SK-N-SH (cell line): Measurements from ENCODE around the gene MLF2. TPM values are rescaled to one million over a fixed set of nuclear protein-coding genes. Genes with fewer than 3 reads are reported as not detected.

ENCODE experiments used
- CTCF ChIA-PET: fragments of 300-600, 350-600 bp; formaldehyde crosslinking; extraction: SDS; loops from one replicate; lab custom pipeline; 2021; lab: Yijun Ruan, JAX
- POLR2A ChIA-PET: fragments of 350-600 bp; sonication (Branson Sonifier 250); formaldehyde crosslinking; extraction: SDS; loops from one replicate; lab custom pipeline; 2020; ENCODE audit warnings: antibody characterized with exemption, inconsistent platforms; lab: Yijun Ruan, JAX
- DNase-seq: peaks from one replicate; pipeline ENCODE4 v3.0.0; 2012
- H2AFZ ChIP-seq: fragments of 200-600 bp; sonication (generic); 2 replicates; pipeline ENCODE4 v1.8.1; 2016; ENCODE audit warnings: antibody characterized with exemption, mild to moderate bottlenecking, low read depth
- H3F3A ChIP-seq: fragments of 200-600 bp; sonication (generic); replicated peaks from 2 replicates; pipeline ENCODE3; 2016; ENCODE audit warnings: antibody characterized with exemption, mild to moderate bottlenecking; ENCODE audit not compliant: insufficient read depth
- H3K27ac ChIP-seq, 2 experiments: fragments of 200-500 bp in 1 of 2; fragments of 200-600 bp in 1 of 2; sonication (Bioruptor generic) in 1 of 2; sonication (generic), shearing (Covaris generic) in 1 of 2; 2 replicates each; pipeline versions ENCODE4 v1.5.1 to v1.6.1; 2014 to 2016; ENCODE audit warnings: low read depth in 2 of 2, inconsistent platforms in 1 of 2, low read length in 1 of 2, mild to moderate bottlenecking in 1 of 2, mixed read lengths in 1 of 2
- H3K27me3 ChIP-seq: fragments of 200-600 bp; sonication (generic), shearing (Covaris generic); 2 replicates; pipeline ENCODE4 v1.6.1; 2016; ENCODE audit warnings: mixed run types; ENCODE audit not compliant: insufficient read depth
- H3K36me3 ChIP-seq, 2 experiments: fragments of 200-500 bp in 1 of 2; fragments of 200-600 bp in 1 of 2; sonication (Bioruptor generic) in 1 of 2; sonication (generic) in 1 of 2; replicated peaks in 1 of 2; 2 replicates each; pipeline versions ENCODE3 to v1.5.1; 2014 to 2016; ENCODE audit warnings: low read length in 1 of 2, mild to moderate bottlenecking in 1 of 2; ENCODE audit not compliant: insufficient read depth in 2 of 2, control insufficient read depth in 1 of 2
- H3K4me1 ChIP-seq, 2 experiments: fragments of 200-500 bp in 1 of 2; fragments of 200-600 bp in 1 of 2; sonication (Bioruptor generic) in 1 of 2; sonication (generic), shearing (Covaris generic) in 1 of 2; 2 replicates each; pipeline versions ENCODE4 v1.5.1 to v1.6.1; 2014 to 2016; ENCODE audit warnings: low read depth in 1 of 2, low read length in 1 of 2, mixed run types in 1 of 2; ENCODE audit not compliant: insufficient read depth in 2 of 2, control insufficient read depth in 1 of 2
- H3K4me2 ChIP-seq: fragments of 200-600 bp; sonication (generic), shearing (Covaris generic); 2 replicates; pipeline ENCODE4 v1.6.1; 2017; ENCODE audit warnings: mixed run types
- H3K4me3 ChIP-seq, 2 experiments: fragments of 200-500 bp in 1 of 2; fragments of 200-600 bp in 1 of 2; sonication (Bioruptor generic) in 1 of 2; sonication (generic), shearing (Covaris generic) in 1 of 2; 2 replicates each; pipeline versions ENCODE4 v1.5.1 to v1.8.1; 2014 to 2016; ENCODE audit warnings: low read depth in 2 of 2, inconsistent platforms in 1 of 2, low read length in 1 of 2, mild to moderate bottlenecking in 1 of 2, mixed read lengths in 1 of 2, moderate library complexity in 1 of 2
- H3K79me2 ChIP-seq: fragments of 200-600 bp; sonication (generic); 2 replicates; pipeline ENCODE4 v1.8.1; 2017; ENCODE audit warnings: mild to moderate bottlenecking; ENCODE audit not compliant: insufficient read depth
- H3K9ac ChIP-seq: fragments of 200-600 bp; sonication (generic); 2 replicates; pipeline ENCODE4 v1.6.1; 2017; ENCODE audit warnings: mixed run types
- H3K9me2 ChIP-seq: fragments of 200-600 bp; sonication (generic); 2 replicates; pipeline ENCODE4 v1.6.1; 2017; ENCODE audit warnings: mixed run types
- H3K9me3 ChIP-seq: fragments of 200-600 bp; sonication (generic); 2 replicates; pipeline ENCODE4 v1.6.1; 2017; ENCODE audit warnings: mixed run types, mild to moderate bottlenecking, moderate library complexity
- H4K20me1 ChIP-seq: fragments of 200-600 bp; sonication (generic); 2 replicates; pipeline ENCODE4 v1.6.1; 2017; ENCODE audit warnings: mild to moderate bottlenecking, mixed run types; ENCODE audit not compliant: insufficient read depth
- CHD2 ChIP-seq: fragments of 150-350 bp; IDR thresholded peaks from 2 replicates; pipeline ENCODE4 v1.6.1; 2018; ENCODE audit warnings: low read length; ENCODE audit not compliant: partially characterized antibody
- CTCF ChIP-seq: fragments of 200-600 bp; sonication (generic); IDR thresholded peaks from 2 replicates; pipeline ENCODE4 v1.6.1; 2017; ENCODE audit warnings: antibody characterized with exemption, mild to moderate bottlenecking, moderate library complexity
- ELF1 ChIP-seq: IDR thresholded peaks from 2 replicates; pipeline ENCODE4 v1.4.0; 2012
- EP300 ChIP-seq, 2 experiments: IDR thresholded peaks; 2 replicates each; pipeline versions ENCODE4 v1.4.0 to v1.6.1; 2012; ENCODE audit warnings: borderline replicate concordance in 1 of 2, low read depth in 1 of 2, low read length in 1 of 2
- EZH2phosphoT487 ChIP-seq: fragments of 200-600 bp; sonication (generic); IDR thresholded peaks from 2 replicates; pipeline ENCODE4 v1.6.1; 2017; ENCODE audit warnings: low read depth, mixed run types, mild to moderate bottlenecking, antibody characterized with exemption, moderate library complexity, borderline replicate concordance
- JUND ChIP-seq: IDR thresholded peaks from 2 replicates; pipeline ENCODE4 v1.4.0; 2012
- MEF2A ChIP-seq: IDR thresholded peaks from 2 replicates; pipeline ENCODE4 v1.4.0; 2012; ENCODE audit warnings: low read depth, borderline replicate concordance
- MXI1 ChIP-seq: IDR thresholded peaks from 2 replicates; pipeline ENCODE4 v1.6.1; 2012; ENCODE audit warnings: mild to moderate bottlenecking, low read depth, low read length, improper control_type of control experiment
- NFIC ChIP-seq: IDR thresholded peaks from 2 replicates; pipeline ENCODE4 v1.4.0; 2012; ENCODE audit warnings: borderline replicate concordance
- NRF1 ChIP-seq: IDR thresholded peaks from 2 replicates; pipeline ENCODE4 v1.6.1; 2012; ENCODE audit warnings: low read depth, mild to moderate bottlenecking, low read length
- RAD21 ChIP-seq: IDR thresholded peaks from 2 replicates; pipeline ENCODE4 v1.6.1; 2012; ENCODE audit warnings: mild to moderate bottlenecking, low read length
- RFX5 ChIP-seq: IDR thresholded peaks from 2 replicates; pipeline ENCODE4 v1.6.1; 2012; ENCODE audit warnings: mild to moderate bottlenecking, improper control_type of control experiment, low read length
- RXRA ChIP-seq: IDR thresholded peaks from 2 replicates; pipeline ENCODE4 v1.4.0; 2012; ENCODE audit warnings: low read depth, mild to moderate bottlenecking, borderline replicate concordance
- SIN3A ChIP-seq: IDR thresholded peaks from 2 replicates; pipeline ENCODE4 v1.6.1; 2012; ENCODE audit warnings: low read depth, mild to moderate bottlenecking, low read length, moderate library complexity, borderline replicate concordance
- SMC3 ChIP-seq: IDR thresholded peaks from 2 replicates; pipeline ENCODE4 v1.6.1; 2012; ENCODE audit warnings: low read depth, low read length, improper control_type of control experiment
- TCF12 ChIP-seq: IDR thresholded peaks from 2 replicates; pipeline ENCODE4 v1.4.0; 2012
- TEAD4 ChIP-seq: IDR thresholded peaks from 2 replicates; pipeline ENCODE4 v1.4.0; 2012; ENCODE audit warnings: mild to moderate bottlenecking, borderline replicate concordance; ENCODE audit not compliant: insufficient read depth
- YY1 ChIP-seq: IDR thresholded peaks from 2 replicates; pipeline ENCODE4 v1.4.0; 2012; ENCODE audit warnings: low read depth, mild to moderate bottlenecking
- WGBS: methylation state at CpG from one replicate; pipeline ENCODE4 v1.1.6; 2017; ENCODE audit warnings: low lambda C conversion rate; 5-methylcytosine and 5-hydroxymethylcytosine counted together
- polyA plus RNA-seq, 3 experiments: library from polyadenylated mRNA; depleted of rRNA; stranded (reverse); fragments of >200 nt; gene quantifications; 2 replicates each; pipeline ENCODE4 v1.2.3, GENCODE V29; 2012
- TF ChIP-seq, protein P1 (sequence below): IDR thresholded peaks from 2 replicates; pipeline ENCODE4 v1.4.0; 2012; ENCODE audit warnings: low read depth, borderline replicate concordance
- TF ChIP-seq, protein P2 (sequence below): IDR thresholded peaks from 2 replicates; pipeline ENCODE4 v1.4.0; 2012; ENCODE audit warnings: low read depth, borderline replicate concordance
- TF ChIP-seq, protein P3 (sequence below): IDR thresholded peaks from 2 replicates; pipeline ENCODE4; 2012

The MLF2 gene
- polyA plus RNA-seq, 1 of the 3 experiments (the other 2 are of a cell fraction), result 535 TPM

- peak overlapping the region; percentile 86 for H3K4me2 ChIP-seq
- WGBS, result 1% methylated on average over 13 of the region's 24 CpGs
- peak; percentile 82 for DNase-seq
- H3K4me1 ChIP-seq, result peaks cover 14 to 18% of the 10 kb centered on the region in 2 experiments
- H3K27ac ChIP-seq, result peak overlapping the region; percentile 97 to 98
- CTCF ChIA-PET, result interaction anchor here (0.7 to 12.7 kb wide), 36 partner anchors 10 to 186 kb away, joined by 3 to 343 read pairs (median 11); partner anchors contain the start of genes CD4, CDCA3, COPS7A and GPR162
- no peaks in the 10 kb centered on the region for H3K27me3 ChIP-seq
- TF ChIP-seq, protein P1, sequence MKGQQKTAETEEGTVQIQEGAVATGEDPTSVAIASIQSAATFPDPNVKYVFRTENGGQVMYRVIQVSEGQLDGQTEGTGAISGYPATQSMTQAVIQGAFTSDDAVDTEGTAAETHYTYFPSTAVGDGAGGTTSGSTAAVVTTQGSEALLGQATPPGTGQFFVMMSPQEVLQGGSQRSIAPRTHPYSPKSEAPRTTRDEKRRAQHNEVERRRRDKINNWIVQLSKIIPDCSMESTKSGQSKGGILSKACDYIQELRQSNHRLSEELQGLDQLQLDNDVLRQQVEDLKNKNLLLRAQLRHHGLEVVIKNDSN, result no peak
- no peak for TF ChIP-seq RXRA
- no peak for TF ChIP-seq EP300 (IDR thresholded peaks at IDR 0.05; ENCODE audit: borderline replicate concordance in 1 of 2, low read depth in 1 of 2, low read length in 1 of 2)
- TF ChIP-seq, protein P2, sequence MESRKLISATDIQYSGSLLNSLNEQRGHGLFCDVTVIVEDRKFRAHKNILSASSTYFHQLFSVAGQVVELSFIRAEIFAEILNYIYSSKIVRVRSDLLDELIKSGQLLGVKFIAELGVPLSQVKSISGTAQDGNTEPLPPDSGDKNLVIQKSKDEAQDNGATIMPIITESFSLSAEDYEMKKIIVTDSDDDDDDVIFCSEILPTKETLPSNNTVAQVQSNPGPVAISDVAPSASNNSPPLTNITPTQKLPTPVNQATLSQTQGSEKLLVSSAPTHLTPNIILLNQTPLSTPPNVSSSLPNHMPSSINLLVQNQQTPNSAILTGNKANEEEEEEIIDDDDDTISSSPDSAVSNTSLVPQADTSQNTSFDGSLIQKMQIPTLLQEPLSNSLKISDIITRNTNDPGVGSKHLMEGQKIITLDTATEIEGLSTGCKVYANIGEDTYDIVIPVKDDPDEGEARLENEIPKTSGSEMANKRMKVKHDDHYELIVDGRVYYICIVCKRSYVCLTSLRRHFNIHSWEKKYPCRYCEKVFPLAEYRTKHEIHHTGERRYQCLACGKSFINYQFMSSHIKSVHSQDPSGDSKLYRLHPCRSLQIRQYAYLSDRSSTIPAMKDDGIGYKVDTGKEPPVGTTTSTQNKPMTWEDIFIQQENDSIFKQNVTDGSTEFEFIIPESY, result no peak
- TF ChIP-seq TEAD4, result no peak
- TF ChIP-seq ELF1, result no peak
- TF ChIP-seq RFX5, result no peak
- TF ChIP-seq CHD2, result peak; percentile 28
- TF ChIP-seq MXI1, result no peak
- TF ChIP-seq JUND, result no peak
- peak; percentile 38; the same call in 1 of the 2 replicates for TF ChIP-seq RAD21
- TF ChIP-seq, protein P3, sequence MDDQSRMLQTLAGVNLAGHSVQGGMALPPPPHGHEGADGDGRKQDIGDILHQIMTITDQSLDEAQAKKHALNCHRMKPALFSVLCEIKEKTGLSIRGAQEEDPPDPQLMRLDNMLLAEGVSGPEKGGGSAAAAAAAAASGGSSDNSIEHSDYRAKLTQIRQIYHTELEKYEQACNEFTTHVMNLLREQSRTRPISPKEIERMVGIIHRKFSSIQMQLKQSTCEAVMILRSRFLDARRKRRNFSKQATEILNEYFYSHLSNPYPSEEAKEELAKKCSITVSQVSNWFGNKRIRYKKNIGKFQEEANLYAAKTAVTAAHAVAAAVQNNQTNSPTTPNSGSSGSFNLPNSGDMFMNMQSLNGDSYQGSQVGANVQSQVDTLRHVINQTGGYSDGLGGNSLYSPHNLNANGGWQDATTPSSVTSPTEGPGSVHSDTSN, result no peak
- no peak for TF ChIP-seq NFIC
- peak; percentile 57; the same call in 1 of the 2 replicates for TF ChIP-seq SMC3
- TF ChIP-seq YY1, result no peak
- no peak for TF ChIP-seq EZH2phosphoT487
- TF ChIP-seq MEF2A, result no peak
- peak; percentile 61 for TF ChIP-seq CTCF
- TF ChIP-seq NRF1, result no peak
- no peak for TF ChIP-seq SIN3A
- no peak for TF ChIP-seq TCF12
- TF ChIP-seq, all 33 proteins: peak for 4
- POLR2A ChIA-PET, result interaction anchor here (0.6 to 4.8 kb wide), 17 partner anchors 15 to 192 kb away, joined by 3 to 89 read pairs (median 9); partner anchors contain the start of genes C12orf57, COPS7A, GPR162 and P3H3
- Histone ChIP-seq H3K4me3 (peak overlapping the region; percentile 84 to 91), H3F3A (peaks cover 12% of the 10 kb centered on the region), H2AFZ (peak overlapping the region; percentile 63; the same call in 1 of the 2 replicates), H3K9ac (peak overlapping the region; percentile 98), H3K36me3 (peaks cover 38 to 43% of the 10 kb centered on the region in 2 experiments), H3K79me2 (peaks cover 34% of the 10 kb centered on the region), H3K9me2 (no peaks in the 10 kb centered on the region), H3K9me3 (no peaks in the 10 kb centered on the region), H4K20me1 (peaks cover 12% of the 10 kb centered on the region)
Measured at GRCh38 chr12:6752167-6752920, 597 bp downstream of the MLF2 start.
